HCT116 (cell line): ENCODE measurements around the gene TMEM26. TPM values are rescaled to one million over a fixed set of nuclear protein-coding genes. Genes with fewer than 3 reads are reported as not detected.

Source experiments
- ATAC-seq: fragments of 200-7000 bp; cut with Tn5 transposase; 2 replicates; pipeline ENCODE4 v1.9.1; 2020; ENCODE audit warnings: mild to moderate bottlenecking, moderate library complexity
- BruUV-seq: library from RNA; stranded (reverse); fragments of 400-500 nt; replicated peaks from 2 replicates; lab custom pipeline; 2021; lab: Mats Ljungman, UMichigan
- CTCF ChIA-PET: fragments of 300-600 bp; sonication (Branson Sonifier 250); formaldehyde crosslinking; loops from one replicate; lab custom pipeline; 2021; ENCODE audit warnings: antibody characterized with exemption; lab: Charles Lee
- POLR2A ChIA-PET: fragments of 300-600, 350-600 bp; sonication (Branson Sonifier 250); formaldehyde crosslinking; loops from one replicate; lab custom pipeline; 2021; ENCODE audit warnings: antibody characterized with exemption; lab: Charles Lee
- RAD21 ChIA-PET, 2 experiments: fragments of 300-600 bp; sonication (Branson Sonifier 250); formaldehyde crosslinking; loops; one replicate each; lab custom pipeline; 2023; ENCODE audit warnings: low total read pairs in 2 of 2; ENCODE audit not compliant: uncharacterized antibody in 2 of 2, unreplicated experiment in 2 of 2, low non-redundant PET in 1 of 2; lab: Charles Lee
- DNase-seq: peaks from one replicate; pipeline ENCODE4 v3.0.0-alpha.2; 2010; ENCODE audit warnings: low read depth, low spot score
- H2AFZ ChIP-seq: fragments of 200-600 bp; shearing (Covaris generic), sonication (generic); 2 replicates; pipeline ENCODE4 v1.6.1; 2017; ENCODE audit warnings: low read depth, mixed run types, mixed read lengths, antibody characterized with exemption, low read length; ENCODE audit not compliant: poor library complexity, severe bottlenecking
- H3K27ac ChIP-seq: 2 replicates; pipeline ENCODE4 v1.5.1; 2012; ENCODE audit warnings: low read depth, low read length
- H3K27me3 ChIP-seq: fragments of 200-600 bp; sonication (generic); 2 replicates; pipeline ENCODE4 v1.6.1; 2016; ENCODE audit warnings: mixed run types, low read length, mixed read lengths; ENCODE audit not compliant: insufficient read depth
- H3K36me3 ChIP-seq, 2 experiments: fragments of 200-500 bp in 1 of 2; fragments of 200-600 bp in 1 of 2; sonication (Bioruptor generic) in 1 of 2; sonication (generic) in 1 of 2; 2 replicates each; pipeline versions ENCODE4 v1.5.1 to v1.6.1; 2014 to 2016; ENCODE audit warnings: low read length in 2 of 2, inconsistent platforms in 1 of 2, mixed read lengths in 1 of 2, mixed run types in 1 of 2; ENCODE audit not compliant: insufficient read depth in 2 of 2, control insufficient read depth in 1 of 2
- H3K4me1 ChIP-seq, 2 experiments: fragments of 200-600 bp in 1 of 2; sonication (generic) in 1 of 2; 2 replicates each; pipeline versions ENCODE4 v1.5.1 to v1.6.1; 2012 to 2017; ENCODE audit warnings: low read length in 2 of 2, inconsistent platforms in 1 of 2, mild to moderate bottlenecking in 1 of 2, mixed read lengths in 1 of 2, mixed run types in 1 of 2, moderate library complexity in 1 of 2; ENCODE audit not compliant: insufficient read depth in 2 of 2, control insufficient read depth in 1 of 2
- H3K4me2 ChIP-seq: fragments of 200-600 bp; sonication (generic); 2 replicates; pipeline ENCODE4 v1.6.1; 2017; ENCODE audit warnings: mixed run types, low read length, mixed read lengths
- H3K4me3 ChIP-seq, 2 experiments: fragments of 200-600 bp in 1 of 2; sonication (generic) in 1 of 2; replicated peaks in 1 of 2; 2 replicates each; pipeline ENCODE4 v1.5.1; 2011 to 2016; ENCODE audit warnings: low read length in 2 of 2, control low read depth in 1 of 2, low read depth in 1 of 2, mild to moderate bottlenecking in 1 of 2, mixed read lengths in 1 of 2, mixed run types in 1 of 2
- H3K79me2 ChIP-seq: fragments of 200-600 bp; sonication (generic); 2 replicates; pipeline ENCODE4 v1.6.1; 2017; ENCODE audit warnings: mild to moderate bottlenecking, mixed run types, low read length, moderate library complexity, mixed read lengths; ENCODE audit not compliant: insufficient read depth
- H3K9ac ChIP-seq: fragments of 200-600 bp; sonication (generic); 2 replicates; pipeline ENCODE4 v1.6.1; 2016; ENCODE audit warnings: low read length, mixed read lengths
- H3K9me2 ChIP-seq: fragments of 200-600 bp; sonication (generic), shearing (Covaris generic); 2 replicates; pipeline ENCODE4 v1.6.1; 2017; ENCODE audit warnings: mixed run types, mild to moderate bottlenecking, moderate library complexity; ENCODE audit not compliant: insufficient read depth
- H3K9me3 ChIP-seq, 2 experiments: fragments of 200-500 bp in 1 of 2; fragments of 200-600 bp in 1 of 2; sonication (Bioruptor generic) in 1 of 2; sonication (generic) in 1 of 2; 2 replicates each; pipeline ENCODE4 v1.6.1; 2014 to 2017; ENCODE audit warnings: low read length in 2 of 2, mixed read lengths in 2 of 2, inconsistent platforms in 1 of 2, low read depth in 1 of 2, mild to moderate bottlenecking in 1 of 2, mixed run types in 1 of 2, moderate library complexity in 1 of 2; ENCODE audit not compliant: control insufficient read depth in 1 of 2, insufficient read depth in 1 of 2
- H4K20me1 ChIP-seq: fragments of 200-600 bp; sonication (generic), shearing (Covaris generic); 2 replicates; pipeline ENCODE4 v1.6.1; 2017; ENCODE audit warnings: mixed run types, mild to moderate bottlenecking, moderate library complexity; ENCODE audit not compliant: insufficient read depth
- CTCF ChIP-seq, 3 experiments: fragments of 200-600 bp in 1 of 3; sonication (generic) in 1 of 3; IDR thresholded peaks in 2 of 3; conservative IDR thresholded peaks in 1 of 3; 2 replicates each; pipeline ENCODE4 v1.5.1; 2012 to 2017; ENCODE audit warnings: low read depth in 2 of 3, low read length in 2 of 3, antibody characterized with exemption in 1 of 3, borderline replicate concordance in 1 of 3, control low read depth in 1 of 3, mild to moderate bottlenecking in 1 of 3, mixed read lengths in 1 of 3, mixed run types in 1 of 3, moderate library complexity in 1 of 3; ENCODE audit not compliant: insufficient read depth in 1 of 3
- EZH2 ChIP-seq: fragments of 200-600 bp; sonication (generic); IDR thresholded peaks from 2 replicates; pipeline ENCODE4 v1.6.1; 2017; ENCODE audit warnings: antibody characterized with exemption, mixed run types
- JUND ChIP-seq: IDR thresholded peaks from 2 replicates; pipeline ENCODE4 v1.6.1; 2012
- RAD21 ChIP-seq: IDR thresholded peaks from 2 replicates; pipeline ENCODE4 v1.6.1; 2012; ENCODE audit warnings: low read depth, mild to moderate bottlenecking
- SP1 ChIP-seq: IDR thresholded peaks from 2 replicates; pipeline ENCODE4 v1.6.1; 2012; ENCODE audit warnings: low read depth
- YY1 ChIP-seq: IDR thresholded peaks from 2 replicates; pipeline ENCODE4 v1.6.1; 2011; ENCODE audit warnings: low read length, low read depth, moderate library complexity, mild to moderate bottlenecking; ENCODE audit not compliant: insufficient replicate concordance; ENCODE audit errors: extremely low read depth
- ZBTB33 ChIP-seq: IDR thresholded peaks from 2 replicates; pipeline ENCODE4 v1.6.1; 2011; ENCODE audit warnings: mild to moderate bottlenecking, low read length, moderate library complexity; ENCODE audit not compliant: insufficient replicate concordance; ENCODE audit errors: extremely low read depth
- ZNF274 ChIP-seq: fragments of 200-500 bp; sonication (Bioruptor generic); IDR thresholded peaks from 2 replicates; pipeline ENCODE4 v1.6.1; 2014; ENCODE audit warnings: mild to moderate bottlenecking, low read depth, low read length, inconsistent platforms
- intact Hi-C: fragments of 100-400 bp; cut with micrococcal nuclease; formaldehyde crosslinking; loops from 2 replicates; pipeline ENCODE4 v1.10.0; 2022
- total RNA-seq: library from RNA; stranded (reverse); gene quantifications from one replicate; pipeline ENCODE4 v1.2.1, GENCODE V29; 2021; ENCODE audit not compliant: unreplicated experiment

Gene TMEM26
- total RNA-seq, 1 experiment from 2014 or later, result not detected

DNA sequence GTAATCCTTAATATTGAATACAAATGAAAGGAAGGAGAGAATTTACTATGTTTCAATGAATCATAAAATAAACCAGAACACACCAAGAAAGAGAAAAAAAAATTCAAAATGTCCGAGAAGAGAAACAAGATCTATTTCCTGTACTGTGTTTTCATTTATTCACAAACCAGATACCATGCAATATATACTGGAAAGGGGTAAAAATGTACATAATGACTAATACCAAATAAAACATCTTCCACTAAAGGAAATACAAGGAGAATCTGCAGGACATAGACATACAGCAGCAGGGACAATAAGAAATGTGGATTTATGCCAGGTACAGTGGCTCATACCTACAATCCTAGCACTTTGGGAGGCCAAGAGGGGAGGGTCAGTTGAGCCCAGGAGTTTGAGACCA lies 24.3 kb upstream of the TMEM26 start:
- intact Hi-C loops, result loop anchor here (10.0 kb wide), 1 partner anchor 347 kb away; no protein-coding TSS in a partner anchor
- no peak overlapping the region for H3K4me2 ChIP-seq
- H2AFZ ChIP-seq, result no peak overlapping the region
- no peaks in the 10 kb centered on the region for H3K4me1 ChIP-seq
- H3K9me2 ChIP-seq, result no peaks in the 10 kb centered on the region
- RAD21 ChIA-PET, result no interaction called here
- CTCF ChIA-PET, result no interaction called here
- ATAC-seq (no peak), DNase-seq (no peak)
- no peak overlapping the region for H3K4me3 ChIP-seq
- H3K36me3 ChIP-seq, result no peaks in the 10 kb centered on the region
- H3K27me3 ChIP-seq, result no peaks in the 10 kb centered on the region
- TF ChIP-seq SP1, result no peak
- no peak for TF ChIP-seq RAD21
- no peak for TF ChIP-seq EZH2
- POLR2A ChIA-PET, result no interaction called here
- H3K9ac ChIP-seq, result no peak overlapping the region
- no peak overlapping the region for H3K27ac ChIP-seq
- H3K9me3 ChIP-seq, result no peaks in the 10 kb centered on the region
- no peaks in the 10 kb centered on the region for H3K79me2 ChIP-seq
- no TSS peak for BruUV-seq
- no peaks in the 10 kb centered on the region for H4K20me1 ChIP-seq

- DNase-seq, result no peak
- Histone ChIP-seq H3K4me2 (no peak overlapping the region), H4K20me1 (no peaks in the 10 kb centered on the region), H3K27ac (no peak overlapping the region), H3K79me2 (no peaks in the 10 kb centered on the region), H3K9me2 (no peaks in the 10 kb centered on the region), H3K9me3 (no peaks in the 10 kb centered on the region), H3K9ac (no peak overlapping the region), H3K4me1 (no peaks in the 10 kb centered on the region), H2AFZ (no peak overlapping the region), H3K27me3 (no peaks in the 10 kb centered on the region), H3K36me3 (no peaks in the 10 kb centered on the region), H3K4me3 (no peak overlapping the region)
- ATAC-seq, result no peak
- no peak for TF ChIP-seq CTCF (IDR thresholded peaks at IDR 0.05 in 2 of 3, conservative IDR thresholded peaks at IDR 0.05 in 1 of 3; ENCODE audit: borderline replicate concordance in 1 of 3, insufficient read depth in 1 of 3, low read depth in 2 of 3, low read length in 2 of 3)
- TF ChIP-seq ZNF274, result no peak
- no peak for TF ChIP-seq YY1
- TF ChIP-seq JUND, result no peak
- TF ChIP-seq ZBTB33, result no peak
- no TSS peak for BruUV-seq
- RAD21 ChIA-PET, result no interaction called here
- CTCF ChIA-PET, result no interaction called here
- intact Hi-C loops, result loop anchor here (10.0 kb wide), 1 partner anchor 348 kb away; no protein-coding TSS in a partner anchor
- POLR2A ChIA-PET, result no interaction called here
These were observed 23.3 kb upstream of the TMEM26 start for GRCh38 chr10:61476529-61476928.
